Inflammatory macrophage treated with lipopolysaccharide for 1 hour (primary cell): ENCODE data around the gene CD79A.
A peak's percentile ranks its signal among the peaks of the same experiment; 100 is the strongest.

Source experiments
- DNase-seq, 2 donors: peaks; one replicate each; pipeline ENCODE4 v3.0.0-alpha.2; 2020 to 2022

Gene CD79A

DNA sequence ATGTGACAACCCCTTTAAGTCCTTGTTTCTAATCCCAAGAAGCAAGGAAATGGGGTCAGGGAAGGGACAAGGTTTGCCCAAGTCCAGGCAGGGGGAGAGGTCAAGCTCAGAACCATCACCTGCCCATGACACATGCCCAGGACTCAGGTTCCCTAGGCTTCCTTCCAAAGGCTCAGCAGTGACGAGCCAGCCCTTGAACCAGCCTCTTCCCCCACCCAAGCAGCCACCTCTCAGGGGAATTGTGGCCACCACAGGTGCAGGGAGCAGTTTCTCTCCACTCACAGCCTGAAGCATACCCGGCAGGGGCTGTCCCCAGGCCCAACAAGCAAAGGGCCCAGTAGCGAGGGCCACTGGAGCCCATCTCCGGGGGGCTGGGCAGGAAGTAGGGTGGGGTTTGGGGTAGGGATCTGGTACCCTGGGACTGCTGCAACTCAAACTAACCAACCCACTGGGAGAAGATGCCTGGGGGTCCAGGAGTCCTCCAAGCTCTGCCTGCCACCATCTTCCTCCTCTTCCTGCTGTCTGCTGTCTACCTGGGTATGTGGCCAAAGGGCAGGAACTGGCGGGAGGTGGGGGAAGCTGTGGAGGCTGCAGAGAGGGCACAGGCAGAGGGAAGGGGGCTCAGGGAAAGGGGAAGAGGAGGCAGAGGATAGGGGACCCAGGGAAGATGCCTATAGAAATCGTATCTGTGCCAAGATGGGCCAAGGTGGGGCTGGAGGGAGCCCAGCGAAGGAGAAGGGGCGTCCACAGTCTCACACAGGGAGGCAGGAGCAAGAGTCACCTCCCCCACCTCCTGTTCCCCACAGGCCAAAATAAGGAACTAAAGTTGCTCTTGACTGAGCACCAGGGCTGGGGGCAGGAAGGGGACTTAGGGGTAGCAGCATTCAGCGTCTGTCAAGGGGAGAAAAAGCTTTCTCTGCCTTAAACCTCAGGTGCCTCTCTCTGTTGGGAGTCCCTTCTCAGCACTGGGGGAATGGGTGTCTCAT lies at the start of gene CD79A:
Gene CD79A, plus strand, starts transcription at position 433 of the 986 bp plus-strand sequence. Its CDS starts 26 bp downstream, at position 459.
- DNase-seq, result peak; percentile 45 to 51

DNA sequence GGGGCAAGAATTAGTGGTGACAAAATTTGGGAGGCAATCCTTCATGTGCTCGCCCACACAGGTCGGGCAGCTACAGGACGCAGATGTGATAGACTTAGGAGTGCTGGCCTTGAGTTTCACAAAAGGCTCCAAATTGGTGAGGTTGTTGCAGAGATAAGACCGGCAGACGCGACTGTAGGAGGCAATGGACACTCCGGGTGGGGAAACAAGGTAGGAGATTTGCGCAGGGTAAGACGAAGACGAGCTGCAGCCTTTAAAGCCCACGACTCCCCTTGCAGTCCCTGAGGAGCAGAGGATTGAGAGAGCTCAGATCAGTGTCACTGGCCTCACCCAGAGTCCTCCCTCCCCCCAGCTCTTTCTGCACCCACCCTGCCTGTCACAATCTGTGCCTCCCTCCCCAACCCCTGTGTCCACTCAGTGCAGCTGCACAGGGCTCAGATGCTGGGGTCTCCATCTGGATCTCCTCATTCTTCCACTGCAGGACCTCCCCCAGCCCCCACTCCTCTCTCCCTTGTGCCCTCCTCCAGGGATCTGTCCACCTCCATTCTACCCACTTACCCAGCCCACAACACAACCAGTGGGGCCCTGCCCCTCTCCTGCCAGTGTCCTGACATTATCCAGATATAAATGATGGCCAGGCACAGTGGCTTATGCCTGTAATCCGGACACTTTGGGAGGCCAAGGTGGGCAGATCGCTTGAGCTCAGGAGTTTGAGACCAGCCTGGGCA lies 38.9 kb upstream of the CD79A start:
- DNase-seq, result no peak

DNA sequence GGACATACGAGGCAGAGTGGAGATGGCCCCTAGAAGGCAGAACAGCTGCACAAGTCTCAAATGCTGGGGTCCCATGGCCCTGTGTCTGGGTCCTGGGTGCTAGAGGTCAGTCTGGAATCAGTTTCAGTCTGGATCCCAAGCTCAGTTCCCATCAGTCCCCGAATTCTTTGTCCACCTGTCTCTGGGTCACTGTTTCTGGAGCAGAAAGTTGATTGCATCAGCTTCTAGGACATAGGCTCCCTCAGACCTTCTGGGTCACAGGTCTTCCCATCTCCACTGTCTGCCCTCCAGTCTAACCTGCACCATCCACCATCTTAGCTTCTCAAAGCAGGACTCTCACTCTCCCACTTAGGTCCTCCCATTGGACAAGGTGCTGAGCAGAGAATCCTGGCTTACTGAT lies 37.9 kb upstream of the CD79A start:
- DNase-seq, result no peak

- no peak for DNase-seq
These were observed 33.7 kb upstream of the CD79A start for GRCh38 chr19:41843371-41843770.

DNA sequence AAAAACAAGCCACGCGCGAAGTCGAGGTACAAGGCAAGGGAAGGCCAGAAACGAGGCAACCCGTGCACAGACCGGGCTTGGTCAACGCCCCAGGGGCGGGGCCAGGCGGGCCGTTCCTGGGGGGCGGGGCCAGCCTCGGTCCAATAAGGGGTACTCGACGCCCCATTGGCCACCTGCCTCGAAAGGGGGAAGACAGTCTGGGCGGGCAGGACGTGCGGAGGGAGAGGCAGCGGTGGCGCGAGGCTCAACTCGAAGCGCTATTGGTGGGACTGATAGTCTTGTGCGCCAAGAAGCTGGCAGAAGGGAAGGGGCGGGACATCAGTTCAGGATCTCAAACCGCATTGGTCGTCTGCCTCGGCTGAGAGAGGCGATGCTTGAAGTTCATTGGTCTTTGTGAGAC lies 32.5 kb upstream of the CD79A start, which contains the start of gene LYPD4:
Gene LYPD4, minus strand, starts transcription at position 83 of the 400 bp plus-strand sequence. CDS start 5,398 bp downstream, outside the sequence.
- no peak for DNase-seq

- DNase-seq, result no peak
These were observed 32.3 kb upstream of the CD79A start, which contains the start of gene DMRTC2 for GRCh38 chr19:41845001-41845050. Gene DMRTC2, plus strand, starts transcription at chr19:41845042. Its CDS starts 2,387 bp downstream, at chr19:41847429.

GRCh38 chr19:41845051-41845590 lies 32.0 kb upstream of the CD79A start:
- DNase-seq, result no peak

- no peak for DNase-seq
These were observed 29.6 kb upstream of the CD79A start for GRCh38 chr19:41847351-41848105.

GRCh38 chr19:41848666-41849065 lies 28.4 kb upstream of the CD79A start:
- no peak for DNase-seq

DNA sequence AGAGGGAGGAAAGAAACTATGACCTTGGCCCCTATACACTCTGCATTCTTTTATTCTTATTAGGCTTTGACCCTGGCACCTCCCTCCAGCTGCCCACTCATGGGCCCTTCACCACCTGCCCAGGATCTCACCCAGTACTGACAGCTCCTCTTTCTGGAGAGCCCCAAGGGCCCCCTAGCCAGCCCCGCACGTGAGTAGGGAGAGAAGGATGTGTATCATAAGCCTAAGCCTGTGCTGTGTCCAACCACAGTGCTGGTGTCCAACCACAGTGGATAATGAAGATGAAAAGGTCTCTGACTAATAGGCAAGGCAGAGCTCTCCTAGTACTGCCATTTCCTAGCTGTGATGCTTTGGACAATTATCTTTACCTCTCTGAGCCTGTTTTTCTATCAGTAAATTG lies 28.0 kb upstream of the CD79A start:
- DNase-seq, result no peak

GRCh38 chr19:41850381-41850780 lies 26.7 kb upstream of the CD79A start:
- DNase-seq, result no peak

DNA sequence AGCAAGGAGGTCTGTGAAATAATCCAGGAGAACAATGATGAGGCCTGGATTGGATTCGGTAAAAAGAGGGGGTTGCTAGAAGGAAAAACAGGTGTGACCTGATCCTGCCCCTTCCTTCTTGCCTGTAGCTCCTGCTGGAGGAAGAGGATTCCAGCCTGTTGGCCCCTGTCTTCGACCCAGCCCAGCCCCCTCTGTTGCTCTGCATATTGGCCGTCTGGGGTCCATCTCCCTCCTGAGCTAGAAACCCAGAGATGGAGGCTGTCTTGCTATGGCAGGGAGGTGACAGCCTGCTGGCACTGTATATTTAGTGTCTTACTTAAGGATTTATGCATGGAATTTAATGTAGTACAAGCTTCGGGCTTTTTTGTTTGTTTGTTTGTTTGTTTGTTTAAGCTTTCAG lies 25.6 kb upstream of the CD79A start:
- DNase-seq, result no peak

DNA sequence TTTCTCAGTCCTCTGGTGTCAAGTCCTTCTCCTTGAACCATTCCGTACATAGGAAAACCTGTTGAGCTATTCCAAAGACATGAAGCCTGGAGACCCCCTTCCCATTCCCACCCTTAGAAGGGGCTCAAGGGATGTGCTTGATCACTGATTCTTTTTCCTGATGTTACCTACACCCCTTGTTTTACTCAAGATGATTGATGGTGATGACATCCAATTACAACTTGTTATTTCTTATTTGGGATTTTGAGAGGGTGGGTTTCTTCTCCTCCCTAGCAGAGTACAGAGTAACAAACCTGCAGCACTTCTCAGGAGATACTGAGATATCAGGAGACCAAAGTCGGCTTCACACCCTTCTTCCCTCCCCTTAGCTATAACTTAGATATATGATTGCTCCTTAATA lies 23.7 kb upstream of the CD79A start:
- no peak for DNase-seq

GRCh38 chr19:41853768-41854167 lies 23.3 kb upstream of the CD79A start:
- DNase-seq, result no peak

DNA sequence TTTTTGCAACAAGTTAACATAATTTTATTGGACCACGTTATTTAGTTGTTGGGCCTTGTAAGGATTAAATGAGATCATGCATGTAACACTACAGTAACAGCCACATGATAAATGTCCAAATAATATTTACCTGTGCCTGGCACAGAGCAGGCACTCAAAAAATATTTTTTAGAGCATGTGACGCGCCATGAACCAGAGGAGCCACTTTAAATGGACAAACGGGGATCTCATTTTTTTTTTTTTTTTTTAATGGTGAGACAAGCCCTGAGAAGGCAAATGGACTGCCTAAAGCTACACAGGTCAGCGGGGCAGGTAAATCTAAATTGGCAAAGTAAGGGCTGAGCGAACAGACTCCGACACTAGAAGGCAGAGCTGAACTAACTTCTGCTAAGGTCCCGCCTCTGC lies 17.9 kb upstream of the CD79A start:
- no peak for DNase-seq

- DNase-seq, result peak; percentile 98 to 99
These were observed 17.3 kb upstream of the CD79A start, which contains the start of gene RPS19 for GRCh38 chr19:41859618-41860418. Gene RPS19, plus strand, starts transcription at chr19:41860255. Its CDS starts 520 bp downstream, at chr19:41860775.

DNA sequence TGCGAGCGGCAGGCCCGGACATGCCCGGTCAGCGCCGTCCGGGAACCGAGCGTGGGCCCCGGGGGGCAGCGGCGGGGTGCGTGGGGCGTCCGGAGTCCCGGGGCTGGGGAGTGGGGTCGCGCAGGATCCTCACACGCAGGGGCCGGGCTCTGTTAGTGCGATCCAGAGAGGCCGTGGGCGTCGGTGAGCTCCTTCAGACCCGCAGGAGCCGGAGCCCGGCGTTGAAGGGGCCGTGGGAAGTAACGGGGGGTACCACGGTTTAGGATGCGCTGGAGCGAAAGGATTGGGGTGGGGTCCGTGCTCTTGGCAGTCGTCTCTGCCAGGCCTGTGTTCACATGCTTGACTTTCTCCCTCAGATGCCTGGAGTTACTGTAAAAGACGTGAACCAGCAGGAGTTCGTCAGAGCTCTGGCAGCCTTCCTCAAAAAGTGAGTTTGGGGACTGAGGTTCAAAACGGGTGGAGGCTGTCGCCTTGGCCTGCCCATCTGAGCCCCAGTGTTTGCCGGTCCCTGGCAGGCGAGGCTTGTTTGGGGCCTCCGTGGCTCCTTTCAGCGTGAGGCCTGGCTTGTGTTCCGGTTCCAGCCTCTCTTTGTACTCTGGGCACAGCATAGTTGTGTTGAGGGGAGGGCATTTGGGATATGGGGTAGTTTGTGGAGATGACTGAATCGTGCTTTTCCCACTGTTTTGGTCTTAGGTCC lies 16.5 kb upstream of the CD79A start:
- peak in 1 of 2 donors; percentile 24 for DNase-seq

GRCh38 chr19:41861116-41861768 lies 15.8 kb upstream of the CD79A start:
- peak in 1 of 2 donors; percentile 20 for DNase-seq

GRCh38 chr19:41861846-41862245 lies 15.2 kb upstream of the CD79A start:
- no peak for DNase-seq

GRCh38 chr19:41862445-41862986 lies 14.6 kb upstream of the CD79A start:
- no peak for DNase-seq
